GM19099 (cell line): ENCODE measurements around the gene F10.

Experiments
- POLR2A ChIP-seq: IDR thresholded peaks from 3 replicates; pipeline ENCODE4 v1.6.1; 2011; ENCODE audit warnings: low read depth; ENCODE audit not compliant: insufficient read length; ENCODE audit errors: extremely low read depth

Gene F10

GRCh38 chr13:113137691-113138298, 15.2 kb downstream of the F10 start:
- TF ChIP-seq POLR2A: no peak

- TF ChIP-seq POLR2A: no peak
Measured at GRCh38 chr13:113138792-113139551, 16.4 kb downstream of the F10 start.

DNA sequence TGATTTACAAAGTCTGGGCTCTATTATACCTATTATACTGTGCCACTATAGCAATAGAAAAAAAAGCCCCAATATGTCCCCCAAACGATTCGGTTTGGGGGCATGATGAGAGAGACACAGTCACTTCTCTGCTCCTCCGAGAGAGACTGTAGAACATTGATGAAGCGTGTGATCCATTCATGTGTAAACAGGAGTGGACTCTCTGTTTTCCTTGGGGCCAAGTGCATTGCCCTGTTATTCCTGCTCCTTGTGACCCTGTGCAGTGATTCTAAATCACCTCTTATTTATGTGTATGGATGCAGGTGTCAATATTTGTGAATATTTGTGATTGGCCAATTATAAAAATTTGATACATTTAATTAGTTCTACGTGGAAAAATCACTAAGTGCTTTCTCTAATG, 17.0 kb downstream of the F10 start:
- TF ChIP-seq POLR2A: no peak

GRCh38 chr13:113140677-113141600, 18.3 kb downstream of the F10 start:
- no peak for TF ChIP-seq POLR2A

DNA sequence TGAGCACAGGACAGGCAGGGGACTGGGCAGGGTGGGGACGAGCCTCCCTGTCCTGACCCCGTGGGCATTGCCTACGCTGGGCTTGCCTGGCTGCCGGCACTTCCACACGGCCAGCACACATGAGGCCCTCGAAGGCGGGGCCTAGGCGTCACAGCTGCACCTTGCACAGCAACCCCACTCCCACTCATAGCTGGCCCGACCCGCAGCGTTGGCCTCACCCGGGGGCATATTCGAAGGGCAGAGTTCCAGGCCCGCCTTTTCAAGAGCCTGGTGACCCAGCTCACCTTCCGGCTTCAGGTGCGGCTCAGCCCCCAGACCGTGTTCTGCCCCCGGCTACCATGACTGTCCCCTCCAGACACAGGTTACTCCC, 19.0 kb downstream of the F10 start:
- no peak for TF ChIP-seq POLR2A

GRCh38 chr13:113142876-113143275, 20.3 kb downstream of the F10 start:
- no peak for TF ChIP-seq POLR2A

- TF ChIP-seq POLR2A: no peak
Measured at GRCh38 chr13:113143466-113144254, 21.1 kb downstream of the F10 start.

- no peak for TF ChIP-seq POLR2A
Measured at GRCh38 chr13:113144255-113144629, 21.6 kb downstream of the F10 start.

DNA sequence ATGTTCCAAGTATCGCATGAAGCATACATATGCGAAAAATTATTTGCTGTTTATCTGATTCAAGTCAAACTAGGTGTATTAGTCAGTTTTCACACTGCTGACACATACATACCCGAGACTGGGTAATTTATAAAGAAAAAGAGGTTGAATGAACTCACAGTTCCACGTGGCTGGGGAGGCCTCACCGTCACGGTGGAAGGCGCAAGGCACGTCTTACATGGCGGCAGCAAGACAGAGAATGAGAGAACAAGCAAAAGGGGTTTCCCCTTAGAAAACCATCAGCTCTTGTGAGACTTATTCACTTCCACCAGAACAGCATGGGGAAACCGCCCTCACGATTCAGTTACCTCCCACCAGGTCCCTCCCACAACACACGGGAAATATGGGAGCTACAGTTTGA, 22.9 kb downstream of the F10 start:
- TF ChIP-seq POLR2A: no peak

DNA sequence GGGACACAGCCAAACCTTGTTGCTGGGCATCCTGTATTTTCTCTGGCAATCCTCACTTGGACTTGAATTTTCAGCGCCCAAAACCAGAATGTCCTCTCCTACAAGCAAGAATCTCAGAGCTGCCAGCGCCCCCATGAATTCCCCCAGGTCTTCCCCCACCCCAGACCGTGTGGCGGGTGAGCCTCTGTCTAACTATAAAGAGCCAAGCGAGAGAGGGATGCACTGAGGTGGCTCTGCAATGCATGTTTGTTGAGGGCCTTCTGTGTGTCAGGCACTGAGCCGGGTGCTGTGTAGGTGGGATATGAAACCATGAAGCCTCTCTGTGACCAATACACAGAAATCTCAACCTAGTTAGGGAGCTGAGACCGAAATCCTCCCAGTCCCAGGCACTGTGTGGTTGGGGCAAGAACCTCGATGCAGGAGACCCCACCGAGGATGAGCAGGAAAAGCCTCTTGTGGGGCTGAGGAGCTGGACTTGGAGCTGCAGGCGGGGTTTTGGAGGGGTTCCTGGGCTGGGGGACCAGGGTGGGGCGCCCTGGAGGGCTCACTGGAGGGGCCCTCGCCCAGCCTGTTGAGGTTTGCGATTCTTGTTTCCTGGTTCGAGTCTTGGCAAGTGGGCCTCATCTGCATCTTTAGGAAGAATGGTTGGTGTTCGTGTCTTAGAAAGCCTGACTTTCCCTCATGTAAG, 23.5 kb downstream of the F10 start:
- TF ChIP-seq POLR2A: no peak

DNA sequence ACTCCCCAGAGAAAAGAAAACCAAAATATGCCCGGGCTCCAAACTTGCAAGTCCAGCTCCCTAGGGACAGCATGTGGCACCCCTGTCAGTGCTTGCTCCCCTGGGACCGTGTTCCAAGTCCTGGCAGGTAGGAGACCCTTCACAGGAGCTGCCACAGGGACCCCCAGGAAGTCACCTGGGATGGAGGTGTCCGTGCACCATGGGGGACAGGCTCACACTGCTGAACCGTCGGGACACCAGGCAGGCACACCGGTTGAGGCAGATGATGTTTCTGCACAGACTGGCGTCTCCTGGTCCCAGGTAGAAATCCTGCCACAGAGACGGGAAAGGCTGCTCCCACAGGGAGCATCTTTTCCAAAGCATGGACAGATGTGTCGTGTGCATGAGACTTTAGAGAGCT, 24.2 kb downstream of the F10 start:
- no peak for TF ChIP-seq POLR2A

DNA sequence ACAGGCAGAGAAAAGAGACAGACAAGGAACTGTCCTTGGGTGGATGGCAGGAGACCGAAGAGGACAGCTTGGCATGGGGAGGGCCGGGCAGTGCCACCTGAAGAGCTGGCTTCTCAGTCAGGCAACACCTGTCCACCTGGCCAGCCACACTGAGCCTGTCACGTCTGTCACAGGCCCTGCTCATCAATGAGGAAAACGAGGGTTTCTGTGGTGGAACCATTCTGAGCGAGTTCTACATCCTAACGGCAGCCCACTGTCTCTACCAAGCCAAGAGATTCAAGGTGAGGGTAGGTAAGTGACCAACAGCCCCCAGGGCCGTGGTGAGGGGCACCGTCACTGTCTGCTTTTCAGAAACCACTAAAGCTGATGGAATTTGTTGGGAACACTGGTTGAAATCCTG, 24.6 kb downstream of the F10 start:
- TF ChIP-seq POLR2A: no peak

GRCh38 chr13:113148407-113148806, 25.8 kb downstream of the F10 start:
- no peak for TF ChIP-seq POLR2A

GRCh38 chr13:113148940-113149503, 26.4 kb downstream of the F10 start:
- no peak for TF ChIP-seq POLR2A
